Esophagus squamous epithelium (tissue), 4 donors: ENCODE data around the gene USP9X.

Experiments
- CTCF ChIP-seq, 6 experiments: fragments of 450-650 bp in 4 of 6; fragments of 200-600 bp in 2 of 6; sonication (generic) in 2 of 6; IDR thresholded peaks; one replicate each; pipeline ENCODE4 v1.5.1; 2016 to 2019; ENCODE audit warnings: antibody characterized with exemption in 6 of 6, mild to moderate bottlenecking in 4 of 6, moderate library complexity in 4 of 6
- POLR2A ChIP-seq, 4 donors: fragments of 450-650 bp; IDR thresholded peaks; one replicate each; pipeline ENCODE4 v1.6.1; 2017; ENCODE audit warnings: antibody characterized with exemption in 4 of 4, mild to moderate bottlenecking in 4 of 4, moderate library complexity in 3 of 4

DNA sequence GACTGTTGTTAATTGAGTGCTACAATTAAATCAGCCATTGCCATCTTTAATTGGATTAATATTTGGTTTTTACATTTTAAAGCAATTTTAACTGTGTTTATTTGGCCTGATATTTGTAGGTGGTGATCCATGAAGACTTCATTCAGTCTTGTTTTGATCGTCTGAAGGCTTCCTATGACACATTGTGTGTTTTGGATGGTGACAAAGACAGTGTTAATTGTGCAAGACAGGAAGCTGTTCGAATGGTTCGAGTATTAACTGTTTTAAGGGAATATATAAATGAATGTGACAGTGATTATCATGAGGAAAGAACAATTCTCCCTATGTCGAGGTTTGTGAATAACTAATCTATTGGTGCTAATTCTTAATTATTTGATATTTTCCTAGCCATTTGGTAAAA is 82.6 kb downstream of the USP9X start:
- TF ChIP-seq POLR2A (IDR thresholded peaks at IDR 0.05) (no peak), CTCF (IDR thresholded peaks at IDR 0.05) (no peak)
